ENCODE data around the gene EHD3. TPM values are rescaled to one million over a fixed set of nuclear protein-coding genes. Genes with fewer than 3 reads are reported as not detected.

The EHD3 gene
- polyA plus RNA-seq, 1 donor from 2014 or later: 3.5 TPM

DNA sequence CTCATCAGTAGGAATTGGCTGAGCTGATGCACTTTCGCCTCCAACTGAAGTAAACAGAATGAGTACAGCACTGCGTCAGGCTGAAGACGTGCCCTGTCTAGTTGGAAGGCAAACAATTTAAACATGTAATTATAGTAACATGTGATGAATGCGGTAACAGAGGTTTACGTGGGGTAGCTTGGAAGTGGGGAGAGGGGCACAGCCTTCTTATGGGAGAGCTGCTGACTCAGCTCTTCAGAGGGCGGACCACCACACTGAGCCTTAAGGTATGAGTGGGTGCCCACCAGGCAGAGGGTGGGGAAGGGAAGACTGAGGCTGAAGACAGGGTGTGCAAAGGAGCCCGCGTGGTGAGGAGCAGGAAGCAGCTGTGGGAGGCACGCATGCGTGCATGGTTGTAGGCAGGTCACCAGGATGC is 6.2 kb upstream of the EHD3 start:
- no peaks in the 10 kb centered on the region for H3K79me2 ChIP-seq (replicated peaks; ENCODE audit: insufficient read depth, low read length)
- H4K20me1 ChIP-seq (ENCODE audit: insufficient read depth): no peaks in the 10 kb centered on the region
- TF ChIP-seq, protein P1, sequence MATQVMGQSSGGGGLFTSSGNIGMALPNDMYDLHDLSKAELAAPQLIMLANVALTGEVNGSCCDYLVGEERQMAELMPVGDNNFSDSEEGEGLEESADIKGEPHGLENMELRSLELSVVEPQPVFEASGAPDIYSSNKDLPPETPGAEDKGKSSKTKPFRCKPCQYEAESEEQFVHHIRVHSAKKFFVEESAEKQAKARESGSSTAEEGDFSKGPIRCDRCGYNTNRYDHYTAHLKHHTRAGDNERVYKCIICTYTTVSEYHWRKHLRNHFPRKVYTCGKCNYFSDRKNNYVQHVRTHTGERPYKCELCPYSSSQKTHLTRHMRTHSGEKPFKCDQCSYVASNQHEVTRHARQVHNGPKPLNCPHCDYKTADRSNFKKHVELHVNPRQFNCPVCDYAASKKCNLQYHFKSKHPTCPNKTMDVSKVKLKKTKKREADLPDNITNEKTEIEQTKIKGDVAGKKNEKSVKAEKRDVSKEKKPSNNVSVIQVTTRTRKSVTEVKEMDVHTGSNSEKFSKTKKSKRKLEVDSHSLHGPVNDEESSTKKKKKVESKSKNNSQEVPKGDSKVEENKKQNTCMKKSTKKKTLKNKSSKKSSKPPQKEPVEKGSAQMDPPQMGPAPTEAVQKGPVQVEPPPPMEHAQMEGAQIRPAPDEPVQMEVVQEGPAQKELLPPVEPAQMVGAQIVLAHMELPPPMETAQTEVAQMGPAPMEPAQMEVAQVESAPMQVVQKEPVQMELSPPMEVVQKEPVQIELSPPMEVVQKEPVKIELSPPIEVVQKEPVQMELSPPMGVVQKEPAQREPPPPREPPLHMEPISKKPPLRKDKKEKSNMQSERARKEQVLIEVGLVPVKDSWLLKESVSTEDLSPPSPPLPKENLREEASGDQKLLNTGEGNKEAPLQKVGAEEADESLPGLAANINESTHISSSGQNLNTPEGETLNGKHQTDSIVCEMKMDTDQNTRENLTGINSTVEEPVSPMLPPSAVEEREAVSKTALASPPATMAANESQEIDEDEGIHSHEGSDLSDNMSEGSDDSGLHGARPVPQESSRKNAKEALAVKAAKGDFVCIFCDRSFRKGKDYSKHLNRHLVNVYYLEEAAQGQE (IDR thresholded peaks at IDR 0.05; ENCODE audit: borderline replicate concordance): no peak
- TF ChIP-seq POLR2AphosphoS5 (IDR thresholded peaks at IDR 0.05) (no peak), RAD21 (conservative IDR thresholded peaks at IDR 0.05) (no peak), MXI1 (conservative IDR thresholded peaks at IDR 0.05; ENCODE audit: poor library complexity, severe bottlenecking) (no peak), EP300 (conservative IDR thresholded peaks at IDR 0.05; ENCODE audit: poor library complexity, severe bottlenecking) (no peak), SMC3 (conservative IDR thresholded peaks at IDR 0.05; ENCODE audit: poor library complexity) (no peak), EZH2 (IDR thresholded peaks at IDR 0.05; ENCODE audit: borderline replicate concordance, insufficient read depth, low read length, poor library complexity, severe bottlenecking) (no peak), TAF1 (IDR thresholded peaks at IDR 0.05; ENCODE audit: low read depth) (no peak)
- TF ChIP-seq, protein P2, sequence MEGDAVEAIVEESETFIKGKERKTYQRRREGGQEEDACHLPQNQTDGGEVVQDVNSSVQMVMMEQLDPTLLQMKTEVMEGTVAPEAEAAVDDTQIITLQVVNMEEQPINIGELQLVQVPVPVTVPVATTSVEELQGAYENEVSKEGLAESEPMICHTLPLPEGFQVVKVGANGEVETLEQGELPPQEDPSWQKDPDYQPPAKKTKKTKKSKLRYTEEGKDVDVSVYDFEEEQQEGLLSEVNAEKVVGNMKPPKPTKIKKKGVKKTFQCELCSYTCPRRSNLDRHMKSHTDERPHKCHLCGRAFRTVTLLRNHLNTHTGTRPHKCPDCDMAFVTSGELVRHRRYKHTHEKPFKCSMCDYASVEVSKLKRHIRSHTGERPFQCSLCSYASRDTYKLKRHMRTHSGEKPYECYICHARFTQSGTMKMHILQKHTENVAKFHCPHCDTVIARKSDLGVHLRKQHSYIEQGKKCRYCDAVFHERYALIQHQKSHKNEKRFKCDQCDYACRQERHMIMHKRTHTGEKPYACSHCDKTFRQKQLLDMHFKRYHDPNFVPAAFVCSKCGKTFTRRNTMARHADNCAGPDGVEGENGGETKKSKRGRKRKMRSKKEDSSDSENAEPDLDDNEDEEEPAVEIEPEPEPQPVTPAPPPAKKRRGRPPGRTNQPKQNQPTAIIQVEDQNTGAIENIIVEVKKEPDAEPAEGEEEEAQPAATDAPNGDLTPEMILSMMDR (IDR thresholded peaks at IDR 0.05; ENCODE audit: poor library complexity, severe bottlenecking): no peak
- H3K4me2 ChIP-seq (ENCODE audit: low read length): no peak overlapping the region
- H3K4me3 ChIP-seq (ENCODE audit: low read length): no peak overlapping the region
- H3K9ac ChIP-seq (ENCODE audit: low read length): no peak overlapping the region
- no peaks in the 10 kb centered on the region for H3K9me2 ChIP-seq (ENCODE audit: insufficient read depth, low read length)
- no peaks in the 10 kb centered on the region for H3F3A ChIP-seq (ENCODE audit: insufficient read depth, low read length, poor library complexity, severe bottlenecking)
- H2AFZ ChIP-seq (ENCODE audit: low read depth, low read length): no peak overlapping the region
- H3K27me3 ChIP-seq (ENCODE audit: insufficient read depth, low read depth, low read length): no peaks in the 10 kb centered on the region
- no peak overlapping the region for H3K27ac ChIP-seq (ENCODE audit: low read length)
- H3K9me3 ChIP-seq (ENCODE audit: low read length): no peaks in the 10 kb centered on the region
- no peaks in the 10 kb centered on the region for H3K36me3 ChIP-seq (ENCODE audit: insufficient read depth, low read length)

DNA sequence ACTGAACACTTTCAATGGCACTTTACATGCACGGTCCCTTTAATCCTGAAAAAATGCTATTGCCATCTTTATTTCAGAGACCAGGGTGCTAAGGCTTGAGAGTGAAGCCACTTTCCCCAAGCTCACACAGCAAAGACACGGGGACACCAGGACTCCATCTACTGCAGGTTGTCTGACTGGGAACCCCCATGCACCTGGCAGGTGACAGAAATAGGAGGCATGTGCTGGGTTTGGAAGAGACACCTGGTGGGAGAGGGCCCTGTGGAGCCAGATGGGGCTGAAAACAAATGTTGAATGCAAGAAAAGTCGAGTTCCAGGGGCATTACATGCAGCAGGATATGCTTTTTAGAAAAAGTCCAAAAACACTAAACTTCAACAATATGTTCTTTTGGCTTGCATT is 5.2 kb upstream of the EHD3 start:
- Histone ChIP-seq H3K4me3 (ENCODE audit: low read length) (no peak overlapping the region), H2AFZ (ENCODE audit: low read depth, low read length) (no peak overlapping the region), H3K9me2 (ENCODE audit: insufficient read depth, low read length) (no peaks in the 10 kb centered on the region), H3K9ac (ENCODE audit: low read length) (no peak overlapping the region), H3K79me2 (replicated peaks; ENCODE audit: insufficient read depth, low read length) (no peaks in the 10 kb centered on the region), H3K36me3 (ENCODE audit: insufficient read depth, low read length) (no peaks in the 10 kb centered on the region), H3K27ac (ENCODE audit: low read length) (no peak overlapping the region), H3K27me3 (ENCODE audit: insufficient read depth, low read depth, low read length) (no peaks in the 10 kb centered on the region), H3K9me3 (ENCODE audit: low read length) (no peaks in the 10 kb centered on the region), H3K4me2 (ENCODE audit: low read length) (no peak overlapping the region), H4K20me1 (ENCODE audit: insufficient read depth) (no peaks in the 10 kb centered on the region), H3F3A (ENCODE audit: insufficient read depth, low read length, poor library complexity, severe bottlenecking) (no peaks in the 10 kb centered on the region)
- no peak for TF ChIP-seq TAF1 (IDR thresholded peaks at IDR 0.05; ENCODE audit: low read depth)
- TF ChIP-seq SMC3 (conservative IDR thresholded peaks at IDR 0.05; ENCODE audit: poor library complexity): no peak
- TF ChIP-seq, protein P2 (IDR thresholded peaks at IDR 0.05; ENCODE audit: poor library complexity, severe bottlenecking): no peak
- TF ChIP-seq POLR2AphosphoS5 (IDR thresholded peaks at IDR 0.05): no peak
- TF ChIP-seq EP300 (conservative IDR thresholded peaks at IDR 0.05; ENCODE audit: poor library complexity, severe bottlenecking): no peak
- TF ChIP-seq EZH2 (IDR thresholded peaks at IDR 0.05; ENCODE audit: borderline replicate concordance, insufficient read depth, low read length, poor library complexity, severe bottlenecking): no peak
- TF ChIP-seq MXI1 (conservative IDR thresholded peaks at IDR 0.05; ENCODE audit: poor library complexity, severe bottlenecking): no peak
- TF ChIP-seq, protein P1 (IDR thresholded peaks at IDR 0.05; ENCODE audit: borderline replicate concordance): no peak
- no peak for TF ChIP-seq RAD21 (conservative IDR thresholded peaks at IDR 0.05)

All from neural cell (in vitro differentiated cells).